KMS-11 (cell line): ENCODE measurements around the gene AMDHD1.
"Not testable (repeated sequence)": the region's sequence is repeated elsewhere in the genome, so short reads cannot be mapped to it uniquely, and the experiment has no call there.

Source experiments
- H2AFZ ChIP-seq: fragments of 200-600 bp; sonication (generic); 2 replicates; pipeline ENCODE4 v1.6.1; 2016; ENCODE audit warnings: antibody characterized with exemption, mixed run types, low read depth
- H3K27ac ChIP-seq: fragments of 200-600 bp; sonication (generic); 2 replicates; pipeline ENCODE4 v1.6.1; 2016; ENCODE audit warnings: mild to moderate bottlenecking, mixed run types
- H3K27me3 ChIP-seq: fragments of 200-600 bp; sonication (generic); 2 replicates; pipeline ENCODE4 v1.6.1; 2017; ENCODE audit warnings: mild to moderate bottlenecking, low read depth, mixed run types, moderate library complexity; ENCODE audit not compliant: insufficient read depth
- H3K36me3 ChIP-seq: fragments of 200-600 bp; sonication (generic); 2 replicates; pipeline ENCODE4 v1.6.1; 2017; ENCODE audit warnings: mild to moderate bottlenecking, mixed run types; ENCODE audit not compliant: insufficient read depth
- H3K4me1 ChIP-seq: fragments of 200-600 bp; sonication (generic); 2 replicates; pipeline ENCODE4 v1.6.1; 2016; ENCODE audit warnings: mild to moderate bottlenecking, low read depth, mixed run types; ENCODE audit not compliant: poor library complexity, severe bottlenecking
- H3K4me2 ChIP-seq: fragments of 200-600 bp; sonication (generic); 2 replicates; pipeline ENCODE4 v1.7.0; 2016; ENCODE audit warnings: mild to moderate bottlenecking, mixed run types
- H3K4me3 ChIP-seq: fragments of 200-600 bp; sonication (generic); IDR thresholded peaks from 2 replicates; pipeline ENCODE4 v1.6.1; 2017; ENCODE audit warnings: low read depth, low read length, mixed read lengths; ENCODE audit not compliant: insufficient read depth
- H3K79me2 ChIP-seq: fragments of 200-600 bp; sonication (generic); 2 replicates; pipeline ENCODE4 v1.6.1; 2016; ENCODE audit warnings: low read depth, mixed run types; ENCODE audit not compliant: insufficient read depth
- H3K9ac ChIP-seq: fragments of 200-600 bp; sonication (generic); 2 replicates; pipeline ENCODE4 v1.6.1; 2016; ENCODE audit warnings: mild to moderate bottlenecking, mixed run types
- H4K20me1 ChIP-seq: fragments of 200-600 bp; sonication (generic); 2 replicates; pipeline ENCODE4 v1.6.1; 2016; ENCODE audit warnings: mild to moderate bottlenecking, mixed run types; ENCODE audit not compliant: insufficient read depth
- TF ChIP-seq, protein P1 (sequence below): fragments of 200-600 bp; sonication (generic); conservative IDR thresholded peaks from 2 replicates; pipeline ENCODE4 v1.6.1; 2017; ENCODE audit warnings: low read depth, mild to moderate bottlenecking, antibody characterized with exemption, low read length, moderate library complexity, mixed read lengths

The AMDHD1 gene

DNA sequence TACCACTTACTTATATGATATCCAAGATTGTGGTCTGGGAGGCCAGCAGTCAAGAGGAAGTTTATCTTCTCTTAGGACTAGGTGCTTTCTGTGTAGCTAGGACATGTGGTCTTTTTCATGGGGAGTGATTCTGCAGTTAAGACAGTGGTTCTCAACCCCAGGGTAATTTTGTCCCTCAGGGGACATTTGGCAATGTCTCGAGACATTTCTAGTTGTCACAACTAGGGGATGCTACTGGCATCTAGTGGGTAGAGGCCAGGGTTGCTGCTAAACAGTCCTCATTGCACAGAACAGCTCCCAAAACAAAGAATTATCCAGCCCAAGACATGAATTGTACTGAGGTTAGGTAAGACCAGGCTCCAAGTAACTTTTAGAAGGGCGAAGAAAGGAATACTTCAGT lies 20.0 kb downstream of the AMDHD1 start:
- no peak overlapping the region for H2AFZ ChIP-seq
- H3K4me2 ChIP-seq, result no peak overlapping the region
- H3K4me3 ChIP-seq, result no peak overlapping the region
- no peaks in the 10 kb centered on the region for H3K36me3 ChIP-seq
- no peaks in the 10 kb centered on the region for H3K79me2 ChIP-seq
- no peaks in the 10 kb centered on the region for H3K27me3 ChIP-seq
- H4K20me1 ChIP-seq, result no peaks in the 10 kb centered on the region
- TF ChIP-seq, protein P1, sequence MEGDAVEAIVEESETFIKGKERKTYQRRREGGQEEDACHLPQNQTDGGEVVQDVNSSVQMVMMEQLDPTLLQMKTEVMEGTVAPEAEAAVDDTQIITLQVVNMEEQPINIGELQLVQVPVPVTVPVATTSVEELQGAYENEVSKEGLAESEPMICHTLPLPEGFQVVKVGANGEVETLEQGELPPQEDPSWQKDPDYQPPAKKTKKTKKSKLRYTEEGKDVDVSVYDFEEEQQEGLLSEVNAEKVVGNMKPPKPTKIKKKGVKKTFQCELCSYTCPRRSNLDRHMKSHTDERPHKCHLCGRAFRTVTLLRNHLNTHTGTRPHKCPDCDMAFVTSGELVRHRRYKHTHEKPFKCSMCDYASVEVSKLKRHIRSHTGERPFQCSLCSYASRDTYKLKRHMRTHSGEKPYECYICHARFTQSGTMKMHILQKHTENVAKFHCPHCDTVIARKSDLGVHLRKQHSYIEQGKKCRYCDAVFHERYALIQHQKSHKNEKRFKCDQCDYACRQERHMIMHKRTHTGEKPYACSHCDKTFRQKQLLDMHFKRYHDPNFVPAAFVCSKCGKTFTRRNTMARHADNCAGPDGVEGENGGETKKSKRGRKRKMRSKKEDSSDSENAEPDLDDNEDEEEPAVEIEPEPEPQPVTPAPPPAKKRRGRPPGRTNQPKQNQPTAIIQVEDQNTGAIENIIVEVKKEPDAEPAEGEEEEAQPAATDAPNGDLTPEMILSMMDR, result no peak
- H3K9ac ChIP-seq, result no peak overlapping the region
- H3K4me1 ChIP-seq, result no peaks in the 10 kb centered on the region
- H3K27ac ChIP-seq, result no peak overlapping the region

DNA sequence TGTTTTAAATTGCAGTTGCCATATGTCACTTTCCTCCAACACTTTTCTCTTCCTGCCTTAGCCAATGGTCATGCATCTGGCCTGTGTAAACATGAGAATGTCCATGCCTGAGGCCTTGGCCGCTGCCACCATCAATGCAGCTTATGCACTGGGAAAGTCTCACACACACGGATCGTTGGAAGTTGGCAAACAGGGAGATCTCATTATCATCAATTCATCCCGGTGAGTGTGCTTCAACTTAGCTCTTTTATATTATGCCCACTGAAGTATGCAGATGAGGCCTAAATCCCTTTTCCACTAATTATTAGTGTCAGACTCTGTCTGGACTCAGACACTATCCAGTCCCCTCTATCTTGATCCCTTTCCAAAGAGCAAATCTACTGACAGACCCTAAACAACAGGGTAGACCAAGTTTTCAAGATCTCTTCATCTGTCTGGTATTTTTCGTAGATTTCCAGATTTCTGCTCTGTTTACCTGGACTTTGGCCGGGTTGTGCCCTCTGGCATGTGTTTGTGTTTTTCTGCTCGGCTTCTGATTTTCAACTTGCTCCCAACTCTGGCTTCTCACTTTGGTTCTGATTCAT lies 23.2 kb downstream of the AMDHD1 start:
- no peak overlapping the region for H3K27ac ChIP-seq

DNA sequence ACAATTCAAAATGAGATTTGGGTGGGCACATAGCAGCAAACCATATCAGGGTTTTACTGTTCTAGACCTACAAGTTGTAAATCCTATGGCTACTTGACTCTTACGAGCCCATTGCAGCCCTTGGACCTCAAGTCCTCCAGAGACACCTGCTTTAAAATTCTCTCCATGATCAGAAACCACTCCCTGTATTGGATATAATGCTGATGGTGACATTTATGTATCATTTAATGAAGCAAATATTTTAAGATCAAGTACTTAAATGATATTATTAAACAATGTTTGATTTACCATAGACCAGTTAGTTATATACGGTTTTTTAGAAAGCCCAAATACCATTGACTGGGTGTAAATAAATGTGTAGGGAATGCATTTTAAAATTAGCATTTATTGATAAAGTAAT lies 24.2 kb downstream of the AMDHD1 start:
- Histone ChIP-seq H2AFZ (no peak overlapping the region), H4K20me1 (no peaks in the 10 kb centered on the region), H3K36me3 (no peaks in the 10 kb centered on the region), H3K9ac (no peak overlapping the region), H3K27me3 (no peaks in the 10 kb centered on the region), H3K79me2 (no peaks in the 10 kb centered on the region), H3K4me3 (no peak overlapping the region), H3K27ac (no peak overlapping the region), H3K4me2 (no peak overlapping the region), H3K4me1 (peaks cover 4% of the 10 kb centered on the region)
- TF ChIP-seq, protein P1, result no peak

More for the DNA sequence above, 23.2 kb downstream of the AMDHD1 start:
- no peaks in the 10 kb centered on the region for H4K20me1 ChIP-seq
- no peak overlapping the region for H3K4me3 ChIP-seq
- no peaks in the 10 kb centered on the region for H3K27me3 ChIP-seq
- no peak overlapping the region for H2AFZ ChIP-seq
- H3K36me3 ChIP-seq, result no peaks in the 10 kb centered on the region
- no peak overlapping the region for H3K9ac ChIP-seq
- H3K4me2 ChIP-seq, result no peak overlapping the region
- H3K79me2 ChIP-seq, result no peaks in the 10 kb centered on the region
- no peaks in the 10 kb centered on the region for H3K4me1 ChIP-seq
- TF ChIP-seq, protein P1, result no peak

DNA sequence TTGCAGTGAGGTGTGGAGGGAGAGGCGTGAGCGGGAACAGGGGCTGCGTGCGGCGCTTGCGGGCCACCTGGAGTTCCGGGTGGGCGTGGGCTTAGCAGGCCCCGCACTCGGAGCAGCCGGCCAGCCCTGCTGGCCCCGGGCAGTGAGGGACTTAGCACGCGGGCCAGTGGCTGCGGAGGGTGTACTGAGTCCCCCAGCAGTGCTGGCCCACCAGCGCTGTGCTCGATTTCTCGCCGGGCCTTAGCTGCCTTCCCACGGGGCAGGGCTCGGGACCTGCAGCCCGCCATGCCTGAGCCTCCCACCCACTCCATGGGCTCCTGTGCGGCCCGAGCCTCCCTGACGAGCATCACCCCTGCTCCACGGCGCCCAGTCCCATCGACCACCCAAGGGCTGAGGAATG lies 26.0 kb downstream of the AMDHD1 start:
- H3K4me2 ChIP-seq, H3K9ac ChIP-seq, H3K27ac ChIP-seq, H2AFZ ChIP-seq, H3K27me3 ChIP-seq, H3K79me2 ChIP-seq, H4K20me1 ChIP-seq, H3K4me3 ChIP-seq, H3K36me3 ChIP-seq: not testable (repeated sequence)
- H3K4me1 ChIP-seq, result peaks cover 22% of the 10 kb centered on the region

DNA sequence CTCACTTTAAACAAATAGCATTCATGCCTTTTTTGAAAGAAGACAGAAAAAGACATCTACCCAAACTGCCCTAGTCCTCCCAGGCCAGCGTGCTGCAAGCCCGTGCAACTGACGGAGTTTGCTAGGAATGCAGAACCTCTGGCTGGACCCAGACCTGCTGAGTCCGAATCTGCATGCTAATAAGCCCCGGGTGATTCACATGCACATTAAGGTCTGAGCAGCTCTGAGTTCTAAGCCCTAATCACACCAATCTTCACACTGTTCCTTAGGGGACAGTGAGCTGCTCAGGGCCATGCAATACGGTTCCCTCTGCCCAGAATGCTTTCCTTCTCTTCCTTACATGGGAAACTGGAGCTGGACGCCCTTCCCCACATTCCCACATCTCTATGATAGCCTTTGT lies 27.8 kb downstream of the AMDHD1 start:
- no peak overlapping the region for H3K4me2 ChIP-seq
- TF ChIP-seq, protein P1, result no peak
- no peak overlapping the region for H3K27ac ChIP-seq
- peaks cover 25% of the 10 kb centered on the region for H3K4me1 ChIP-seq
- no peak overlapping the region for H3K9ac ChIP-seq
- no peaks in the 10 kb centered on the region for H3K27me3 ChIP-seq
- no peak overlapping the region for H3K4me3 ChIP-seq
- H4K20me1 ChIP-seq, result no peaks in the 10 kb centered on the region
- no peaks in the 10 kb centered on the region for H3K36me3 ChIP-seq
- no peaks in the 10 kb centered on the region for H3K79me2 ChIP-seq
- H2AFZ ChIP-seq, result no peak overlapping the region
